HepG2 (cell line): ENCODE results near the gene AKR7A3.

Experiments used
- ATF2 ChIP-seq: sonication (generic); formaldehyde crosslinking; IDR thresholded peaks from 2 replicates; pipeline ENCODE4 v1.4.0; 2020; ENCODE audit warnings: missing genetic modification reagents
- CTCF ChIP-seq: sonication (generic); formaldehyde crosslinking; IDR thresholded peaks from 2 replicates; pipeline ENCODE4 v1.5.0; 2020; ENCODE audit warnings: mild to moderate bottlenecking, missing genetic modification reagents, moderate library complexity
- ETV6 ChIP-seq: sonication (generic); formaldehyde crosslinking; conservative IDR thresholded peaks from 2 replicates; pipeline ENCODE4 v1.4.0; 2020; ENCODE audit warnings: missing genetic modification reagents
- GTF2F1 ChIP-seq: fragments of 150-350 bp; IDR thresholded peaks from 2 replicates; pipeline ENCODE4 v1.6.1; 2014; ENCODE audit warnings: low read length
- NBN ChIP-seq: fragments of 450-650 bp; conservative IDR thresholded peaks from 2 replicates; pipeline ENCODE4 v1.6.1; 2017
- NFE2L1 ChIP-seq: sonication (generic); formaldehyde crosslinking; IDR thresholded peaks from 2 replicates; pipeline ENCODE4 v1.4.0; 2020; ENCODE audit warnings: missing genetic modification reagents, mild to moderate bottlenecking, borderline replicate concordance
- NFIC ChIP-seq: IDR thresholded peaks from 2 replicates; pipeline ENCODE4 v1.6.1; 2012; ENCODE audit warnings: mild to moderate bottlenecking, low read length, inconsistent platforms
- PBX3 ChIP-seq: sonication (generic); formaldehyde crosslinking; IDR thresholded peaks from 2 replicates; pipeline ENCODE4 v1.8.1; 2023; ENCODE audit warnings: missing genetic modification reagents, inconsistent platforms, borderline replicate concordance
- PHF5A ChIP-seq: IDR thresholded peaks from one replicate; pipeline ENCODE4 v1.6.1; 2018; ENCODE audit warnings: low read depth, missing genetic modification reagents; ENCODE audit not compliant: unreplicated experiment
- POLR2AphosphoS2 ChIP-seq: IDR thresholded peaks from 2 replicates; pipeline ENCODE4 v1.6.1; 2011; ENCODE audit warnings: low read depth, low read length, improper control_type of control experiment
- RAD21 ChIP-seq: fragments of 450-650 bp; formaldehyde crosslinking; IDR thresholded peaks from 2 replicates; pipeline ENCODE4 v1.5.0; 2020; ENCODE audit warnings: mild to moderate bottlenecking
- SMC3 ChIP-seq: IDR thresholded peaks from 2 replicates; pipeline ENCODE4 v1.6.1; 2011; ENCODE audit warnings: low read length, improper control_type of control experiment
- THYN1 ChIP-seq: sonication (generic); formaldehyde crosslinking; IDR thresholded peaks from 2 replicates; pipeline ENCODE4 v1.8.1; 2023; ENCODE audit warnings: low read depth, mild to moderate bottlenecking, moderate library complexity, missing genetic modification reagents, borderline replicate concordance

- no peak for TF ChIP-seq SMC3
- TF ChIP-seq PHF5A (CRISPR knock-in tag) = no peak
- no peak for TF ChIP-seq NFE2L1 (CRISPR knock-in tag)
- TF ChIP-seq ETV6 (CRISPR knock-in tag) = no peak
- TF ChIP-seq RAD21 (CRISPR knock-in tag) = no peak
- TF ChIP-seq ATF2 (CRISPR knock-in tag) = no peak
- no peak for TF ChIP-seq POLR2AphosphoS2
- TF ChIP-seq GTF2F1 = no peak
- no peak for TF ChIP-seq NFIC
- TF ChIP-seq NBN = no peak
- no peak for TF ChIP-seq PBX3 (CRISPR knock-in tag)
- TF ChIP-seq THYN1 (CRISPR knock-in tag) = no peak
- TF ChIP-seq CTCF (CRISPR knock-in tag) = no peak
Observed at GRCh38 chr1:19262744-19263143, 25.8 kb downstream of the AKR7A3 start.
